Stimulated activated CD4-positive, alpha-beta T cell treated with anti-CD3 and anti-CD28 coated beads, Interleukin-2, amount 100 ng/mL, for 48 hours (primary cell): Measurements from ENCODE around the gene SOX3.

Experiments used
- DNase-seq, 2 donors: peaks; one replicate each; pipeline ENCODE4 v3.0.0-alpha.2; 2020

The SOX3 gene

GRCh38 chrX:140492066-140492994 lies 12.5 kb downstream of the SOX3 start:
- no peak for DNase-seq

- DNase-seq = no peak
These were observed 24.1 kb downstream of the SOX3 start for GRCh38 chrX:140480765-140481164.

GRCh38 chrX:140477987-140478386 lies 26.9 kb downstream of the SOX3 start:
- DNase-seq = no peak

- no peak for DNase-seq
These were observed 29.8 kb downstream of the SOX3 start for GRCh38 chrX:140475025-140475424.

GRCh38 chrX:140467211-140467610 lies 37.7 kb downstream of the SOX3 start:
- no peak for DNase-seq
